NCI-H1694 (cell line): ENCODE measurements around the gene OLFML2B.
"Not testable (repeated sequence)": the region's sequence is repeated elsewhere in the genome, so short reads cannot be mapped to it uniquely, and the experiment has no call there.

Experiments
- DNase-seq: peaks from one replicate; lab custom pipeline; 2025; lab: John Stamatoyannopoulos, UW

OLFML2B gene

DNA sequence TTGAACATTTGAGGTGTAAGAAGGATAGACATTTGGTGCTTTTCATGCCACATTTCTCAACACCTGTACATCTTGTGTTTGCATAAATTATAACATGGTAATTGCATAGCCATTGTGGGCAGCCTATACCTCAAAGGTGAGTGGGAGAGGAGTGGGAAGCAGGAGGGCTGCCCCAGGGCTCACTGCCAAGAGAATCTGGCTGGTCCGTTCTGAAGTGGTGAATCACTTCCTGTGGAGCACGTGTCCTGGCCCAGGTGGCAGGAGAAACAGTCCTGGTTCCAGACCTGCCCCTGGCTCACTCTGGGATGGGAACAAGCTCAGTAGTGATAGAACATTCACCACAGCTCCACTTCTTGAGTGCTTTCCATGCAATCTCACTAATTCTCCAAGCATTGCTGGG is 11.6 kb upstream of the OLFML2B start:
- no peak for DNase-seq

DNA sequence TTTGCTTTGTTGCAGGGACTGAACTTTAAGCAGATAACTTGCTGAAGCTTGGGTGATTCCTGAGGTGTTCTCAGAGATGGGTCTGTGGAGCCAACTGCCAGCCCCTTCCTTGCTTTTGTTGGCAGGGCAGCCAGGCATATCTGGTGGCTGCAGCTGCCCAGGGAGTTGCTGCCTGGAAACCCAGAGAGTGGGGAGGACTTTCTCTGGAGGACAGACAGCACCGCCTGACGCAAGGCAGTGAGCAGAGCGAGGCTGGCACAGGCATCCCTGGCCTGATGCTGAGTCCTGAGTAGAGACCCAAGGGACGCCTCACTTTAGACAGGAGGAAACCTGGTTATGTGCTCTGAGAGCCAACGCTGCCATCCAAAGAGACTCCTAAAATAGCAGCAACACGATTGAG is 9.8 kb upstream of the OLFML2B start:
- no peak for DNase-seq

DNA sequence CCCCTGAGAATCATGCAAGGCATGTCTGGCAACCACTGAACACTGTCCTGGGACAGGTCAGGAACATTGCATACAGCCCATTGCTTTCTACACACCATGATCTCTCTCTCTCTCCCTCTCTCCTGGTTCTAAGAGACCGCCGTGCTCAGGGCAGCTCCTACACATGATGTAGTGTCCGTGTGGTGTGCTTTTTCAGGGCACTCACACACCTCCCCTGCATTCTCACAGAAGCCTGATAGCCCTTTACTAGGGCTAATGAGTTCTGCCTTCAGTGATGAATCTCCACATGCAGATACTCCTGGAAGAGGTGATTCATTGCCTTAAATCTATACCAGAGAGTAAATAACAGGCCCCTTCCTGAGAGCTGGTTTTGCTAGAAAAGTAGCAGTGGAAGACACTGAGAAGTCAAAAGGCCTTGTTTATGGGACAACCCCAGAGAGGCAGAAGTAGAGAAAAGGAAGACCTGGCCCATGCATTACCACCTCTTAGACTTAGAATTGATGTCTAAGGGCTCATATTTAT is 7.2 kb upstream of the OLFML2B start:
- DNase-seq, result no peak

DNA sequence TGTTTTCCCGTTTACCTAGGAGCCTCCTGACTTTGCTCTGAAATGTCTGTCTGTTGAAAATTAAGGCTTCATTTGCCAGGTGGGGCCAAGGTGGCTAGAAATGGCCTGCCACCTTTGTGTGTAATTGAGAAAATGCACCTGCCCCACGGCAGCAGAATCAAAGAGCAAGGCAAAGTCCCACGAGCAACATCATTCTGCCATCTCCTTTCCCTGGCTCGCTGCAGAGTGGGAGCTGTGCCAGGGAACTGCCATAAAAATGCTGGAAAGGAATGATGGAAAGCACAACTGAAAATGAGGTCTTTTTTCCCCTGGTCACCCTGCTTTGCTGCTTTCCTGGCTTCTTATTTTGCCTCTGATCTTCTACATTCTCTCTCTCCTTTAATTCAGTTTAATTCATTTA is 5.5 kb upstream of the OLFML2B start:
- peak; percentile 66 for DNase-seq

DNA sequence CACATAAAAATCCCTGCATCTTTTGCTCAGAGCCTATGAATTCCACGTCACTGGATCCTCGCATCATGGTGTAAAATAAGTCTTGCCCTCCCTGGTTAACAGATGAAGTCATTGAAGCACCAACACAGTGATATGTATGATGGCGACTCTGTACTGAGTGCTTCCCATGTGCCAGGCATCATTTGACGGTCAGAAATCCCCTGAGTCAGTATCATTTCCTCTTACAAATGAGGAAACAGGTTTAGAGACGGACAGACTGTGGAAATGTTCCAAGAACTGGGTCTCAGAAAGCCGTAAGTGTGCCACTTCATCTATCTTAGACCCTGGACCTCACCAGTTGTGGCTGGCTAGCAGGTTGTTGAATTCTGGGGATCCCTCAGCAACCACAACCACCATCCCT is 5.1 kb upstream of the OLFML2B start:
- no peak for DNase-seq

DNA sequence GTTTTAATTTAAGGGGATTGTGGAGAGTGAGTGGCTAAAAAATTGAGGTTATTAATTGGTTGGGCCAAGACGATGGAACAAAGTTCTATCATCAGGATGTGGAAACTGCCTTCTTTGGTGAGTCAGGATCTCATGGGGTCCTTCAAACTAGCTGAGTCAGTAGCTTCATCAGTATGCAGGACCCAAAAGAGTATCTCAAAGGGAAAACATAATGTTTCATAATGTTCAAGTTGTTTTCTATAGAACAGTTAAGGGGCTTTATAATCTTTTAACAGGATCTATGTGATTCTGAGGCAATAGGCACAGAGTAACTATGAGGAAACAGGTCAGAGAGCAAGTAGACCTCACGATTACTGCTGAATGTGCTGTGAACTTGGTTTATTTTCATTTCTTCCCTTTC is 3.2 kb upstream of the OLFML2B start:
- DNase-seq, result no peak

DNA sequence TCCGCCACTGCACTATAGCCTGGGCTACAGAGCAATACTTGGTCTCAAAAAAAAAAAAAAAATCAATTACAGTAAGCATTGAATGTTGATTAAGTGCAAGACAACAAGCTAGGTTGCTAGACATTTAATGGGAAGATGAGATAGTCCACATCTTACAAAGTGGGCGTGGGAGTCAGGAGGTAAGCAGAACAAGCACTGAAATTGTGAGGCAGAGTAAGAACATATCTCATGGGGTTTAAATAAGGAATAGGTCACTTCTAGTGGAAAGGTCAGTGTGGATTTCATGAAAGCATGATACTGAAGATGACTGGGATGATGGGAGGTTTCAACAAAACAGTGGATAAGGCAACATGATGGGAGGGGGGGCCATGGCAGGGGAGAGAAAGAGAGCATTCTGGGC is 1.9 kb upstream of the OLFML2B start:
- DNase-seq, result no peak

DNA sequence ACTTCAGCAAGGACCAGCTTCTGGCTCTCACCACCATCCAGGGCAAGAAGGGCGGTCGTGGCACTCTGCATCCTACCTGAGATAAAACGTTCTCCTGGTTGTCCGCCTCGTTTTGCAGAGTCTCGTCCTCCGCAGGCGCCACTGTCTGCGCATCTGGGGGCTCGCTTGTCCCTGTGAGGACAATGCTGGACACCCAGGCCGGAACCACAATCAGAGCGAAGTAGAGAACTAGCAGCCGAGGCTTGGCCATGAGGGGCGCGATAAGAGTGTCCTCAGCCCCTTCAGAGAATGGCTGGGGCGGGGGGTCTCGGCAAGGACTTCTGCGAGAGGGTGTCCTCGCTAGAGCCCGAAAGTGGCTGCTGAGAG is 505 bp downstream of the OLFML2B start:
- DNase-seq, result no peak

DNA sequence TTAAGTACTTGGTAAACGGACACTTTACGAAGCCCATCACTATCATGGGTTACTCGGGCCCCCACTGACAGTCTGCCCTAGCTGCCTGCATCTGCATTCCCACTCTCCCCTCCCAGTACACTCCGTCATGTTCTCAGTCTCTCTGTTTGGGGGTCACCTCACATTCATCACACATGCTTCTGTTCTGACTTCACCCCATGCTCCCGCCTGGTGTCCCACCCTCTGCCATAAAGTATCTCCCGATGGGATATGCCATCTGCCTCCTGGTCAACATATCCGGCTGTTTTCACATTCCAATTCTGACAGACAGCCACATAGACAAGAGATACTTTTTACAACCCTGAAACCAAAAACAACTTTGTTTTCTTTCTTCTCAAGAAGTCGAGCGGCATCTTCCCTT is 1.0 kb downstream of the OLFML2B start:
- no peak for DNase-seq

DNA sequence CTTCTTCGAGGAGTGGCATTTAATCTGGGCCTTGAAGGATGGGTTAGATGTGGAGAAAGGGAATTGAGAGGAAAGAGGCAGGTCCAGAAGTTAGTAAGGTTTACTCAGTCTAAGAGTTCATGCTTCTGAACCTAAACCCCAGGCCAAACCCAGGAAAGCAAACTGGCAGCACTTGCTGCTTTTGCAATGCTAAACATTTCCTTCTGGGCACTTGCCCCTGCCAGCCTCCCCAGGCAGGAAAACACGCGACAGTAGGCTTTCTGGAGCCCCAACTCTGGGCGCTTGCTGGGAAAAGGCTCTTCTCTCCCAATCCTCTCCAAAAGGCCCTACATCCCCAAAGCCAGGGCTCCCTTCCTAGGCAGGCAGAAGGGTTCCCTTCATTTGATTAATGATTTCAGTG is 2.5 kb downstream of the OLFML2B start:
- DNase-seq, result no peak

DNA sequence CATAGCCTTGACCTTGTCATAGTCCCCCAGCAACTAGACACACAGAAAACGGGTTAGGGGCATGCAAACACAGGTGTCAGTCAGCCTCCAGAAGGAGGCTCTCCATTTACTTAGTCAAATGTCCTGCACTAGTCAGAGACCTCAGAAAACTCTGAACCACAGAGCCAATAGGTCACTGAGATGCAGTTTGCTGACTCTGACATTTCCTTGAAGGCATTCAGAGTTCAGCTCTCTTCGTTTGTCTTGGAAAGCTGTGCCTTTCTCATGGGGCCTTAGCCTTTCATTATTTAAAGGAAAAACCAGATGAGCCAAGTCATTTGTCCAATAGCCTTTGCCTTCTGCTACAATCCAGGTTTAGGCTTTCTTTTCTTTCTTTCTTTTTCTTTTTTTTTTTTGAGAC is 3.5 kb downstream of the OLFML2B start:
- DNase-seq, result no peak

DNA sequence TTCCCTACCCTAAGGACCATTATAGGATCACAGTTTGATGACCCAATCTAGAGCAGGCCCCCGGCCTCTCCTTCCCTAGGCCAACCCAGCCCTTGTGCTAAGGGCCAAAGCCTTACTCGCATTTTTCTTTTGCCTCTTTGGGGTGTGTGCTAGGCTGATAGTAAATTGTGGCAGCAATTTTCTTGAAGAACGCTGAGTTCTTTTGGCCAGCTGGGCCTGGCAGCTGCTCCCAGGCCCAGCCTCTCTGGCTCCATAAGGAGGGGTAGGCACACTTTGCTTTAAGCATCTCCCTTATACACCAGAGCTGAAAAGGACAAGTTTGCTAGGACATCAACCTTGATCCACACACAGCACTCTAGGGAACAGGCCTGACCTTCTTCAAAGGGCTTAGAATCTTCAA is 4.2 kb downstream of the OLFML2B start:
- peak; percentile 60 for DNase-seq

DNA sequence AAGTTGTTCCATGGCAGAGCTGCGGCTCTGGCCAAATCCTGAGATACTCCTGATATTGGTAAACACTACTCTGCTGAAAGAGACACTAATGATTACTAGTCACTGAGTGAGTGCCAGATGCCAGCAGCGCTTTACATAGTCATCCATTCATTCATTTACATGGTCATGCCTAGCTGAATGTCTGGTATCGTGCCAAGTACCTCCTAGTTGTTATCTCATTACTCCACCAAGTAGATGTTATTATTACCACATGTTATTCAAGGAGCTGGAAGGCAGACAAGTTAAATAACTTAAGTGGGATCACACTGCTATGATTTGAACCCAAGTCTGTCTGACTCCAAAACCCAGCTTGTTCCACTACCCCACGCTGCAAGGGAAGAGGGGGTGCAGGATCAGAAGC is 4.7 kb downstream of the OLFML2B start:
- peak; percentile 98 for DNase-seq

DNA sequence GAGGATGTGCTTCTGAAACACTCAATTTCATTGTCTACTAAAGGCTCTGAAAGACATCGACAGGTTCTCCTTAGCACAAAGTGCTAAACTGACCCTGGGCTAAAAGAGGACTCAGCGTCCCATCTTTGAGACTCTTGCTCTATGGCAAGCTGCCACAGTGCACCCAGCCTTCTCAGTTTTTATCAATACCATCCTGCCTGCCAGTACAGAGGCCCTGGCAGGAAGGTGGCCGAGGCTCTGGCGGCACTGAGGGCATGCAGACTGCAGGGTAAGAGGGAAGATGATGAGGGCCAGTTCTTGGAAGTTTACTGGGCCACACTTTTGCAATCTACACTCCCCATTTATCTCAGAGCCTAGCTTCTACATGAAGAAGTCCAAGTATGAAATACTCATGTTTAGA is 5.3 kb downstream of the OLFML2B start:
- no peak for DNase-seq

DNA sequence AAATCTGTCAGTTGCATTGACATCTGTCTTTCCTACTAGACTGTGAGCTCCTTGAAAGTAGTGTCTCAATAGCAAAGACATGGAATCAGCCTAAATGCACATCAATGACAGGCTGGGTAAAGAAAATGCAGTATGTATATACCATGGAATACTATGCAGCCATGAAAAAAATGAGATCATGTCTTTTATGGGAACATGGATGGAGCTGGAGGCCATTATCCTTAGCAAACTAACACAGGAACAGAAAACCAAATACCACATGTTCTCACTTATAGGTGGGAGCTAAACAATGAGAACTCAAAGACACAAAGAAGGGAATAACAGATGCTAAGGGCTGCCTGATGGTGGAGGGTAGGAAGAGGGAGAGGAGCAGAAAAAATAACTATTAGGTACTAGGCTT is 5.9 kb downstream of the OLFML2B start:
- not testable (repeated sequence) for DNase-seq

DNA sequence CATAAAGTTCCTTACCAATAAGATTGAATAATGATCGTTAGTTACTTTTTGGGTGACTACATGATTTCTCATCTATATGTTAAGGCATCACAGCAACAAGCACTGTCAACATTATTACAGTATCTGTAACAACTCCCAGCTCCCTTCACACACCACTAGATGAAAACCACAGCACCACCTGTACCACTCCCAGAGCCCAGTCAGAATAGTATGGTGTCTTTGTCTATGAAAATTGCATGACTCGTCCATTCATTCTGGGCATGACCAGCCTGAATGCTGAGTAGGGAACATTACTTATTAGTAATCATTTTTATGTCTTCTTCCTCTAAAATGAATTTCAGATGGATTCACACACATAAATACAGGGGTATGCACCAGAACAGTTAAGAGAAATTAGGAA is 7.0 kb downstream of the OLFML2B start:
- no peak for DNase-seq

DNA sequence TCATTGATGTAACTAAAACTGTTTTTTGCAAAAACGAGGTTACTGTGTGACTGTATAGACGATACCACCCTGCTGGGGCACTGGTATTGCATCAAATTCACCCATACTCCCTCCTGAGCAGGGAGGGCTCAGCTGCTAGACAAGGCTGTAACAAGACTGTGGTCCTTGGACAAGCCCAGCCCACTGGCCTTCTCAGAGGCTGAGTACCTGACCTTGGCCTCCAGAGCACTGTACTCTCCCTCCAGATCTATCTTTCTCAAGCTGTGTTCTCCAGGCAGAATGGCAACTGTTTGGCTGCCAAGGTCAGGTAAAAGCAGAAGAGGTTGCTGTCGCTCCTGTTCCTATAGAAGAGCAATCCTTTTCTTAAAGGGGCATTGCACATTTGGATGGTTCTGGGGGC is 8.5 kb downstream of the OLFML2B start:
- DNase-seq, result no peak

DNA sequence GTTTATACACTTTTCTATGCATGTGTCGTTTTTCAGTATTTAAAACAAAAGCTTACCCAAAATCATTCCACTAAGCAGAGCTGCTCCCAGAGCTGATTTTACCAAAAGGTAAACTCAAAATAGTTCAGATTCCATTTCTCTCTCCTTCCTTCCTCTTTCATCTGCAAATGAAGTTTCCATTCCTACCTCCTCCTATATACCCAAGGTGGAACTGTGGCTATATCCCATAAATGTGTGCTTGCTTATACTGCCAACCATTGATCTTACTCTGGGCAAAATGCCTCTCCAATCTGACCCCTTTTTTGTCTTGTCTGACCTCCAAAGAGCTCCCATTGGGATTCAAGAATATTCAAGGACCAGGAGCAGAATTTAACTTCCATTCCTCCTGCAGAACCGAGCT is 9.5 kb downstream of the OLFML2B start:
- no peak for DNase-seq

DNA sequence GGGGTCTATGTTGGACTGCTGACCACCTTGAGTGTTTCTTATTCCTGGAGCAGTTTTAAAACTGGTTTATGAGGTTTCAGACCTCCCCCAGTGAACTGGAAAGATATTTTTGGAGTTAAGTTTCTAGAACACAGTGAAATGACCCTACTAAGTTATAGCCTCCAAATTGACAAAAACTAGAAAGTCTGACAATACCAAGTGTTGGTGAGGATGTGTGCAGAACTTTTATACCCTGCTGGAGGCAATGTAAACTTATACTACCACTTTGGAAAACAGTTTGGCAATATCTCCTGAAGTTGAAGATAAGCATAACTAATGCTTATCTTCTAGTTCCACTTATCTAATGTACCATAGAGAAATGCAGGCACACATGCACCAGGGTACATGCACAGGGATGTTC is 10.4 kb downstream of the OLFML2B start:
- no peak for DNase-seq

DNA sequence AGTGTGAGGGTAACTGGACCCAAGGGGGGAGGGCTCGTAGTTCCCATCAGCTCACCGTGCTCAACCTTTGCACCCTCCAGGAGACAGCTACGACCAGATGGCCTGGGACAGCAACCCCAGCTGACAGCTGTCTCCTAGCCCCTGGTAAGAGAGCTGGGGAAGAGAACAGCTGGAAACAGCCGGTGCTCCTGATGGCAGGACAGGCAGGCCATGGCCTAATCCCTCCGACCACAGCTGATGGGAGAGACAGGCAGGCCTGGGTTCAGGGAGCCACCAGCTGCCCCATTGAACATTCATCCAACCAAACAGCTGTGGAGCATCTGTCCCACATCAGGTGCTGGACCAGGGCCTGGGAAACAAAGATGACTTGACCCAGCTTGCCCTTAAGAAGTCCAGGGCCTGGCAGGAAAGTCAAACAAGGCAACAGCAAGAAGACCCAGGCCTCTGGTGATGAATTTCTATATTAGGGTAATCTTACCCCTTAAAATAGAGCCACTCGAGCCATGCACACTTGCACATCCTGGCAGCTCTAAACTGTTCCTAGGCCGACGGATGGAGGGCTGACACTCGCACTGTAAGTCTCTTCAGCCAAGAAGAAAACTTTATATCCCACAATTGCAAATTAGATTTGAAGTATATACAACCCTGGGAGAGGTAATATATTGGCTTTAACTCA is 12.2 kb downstream of the OLFML2B start:
- peak; percentile 14 for DNase-seq

DNA sequence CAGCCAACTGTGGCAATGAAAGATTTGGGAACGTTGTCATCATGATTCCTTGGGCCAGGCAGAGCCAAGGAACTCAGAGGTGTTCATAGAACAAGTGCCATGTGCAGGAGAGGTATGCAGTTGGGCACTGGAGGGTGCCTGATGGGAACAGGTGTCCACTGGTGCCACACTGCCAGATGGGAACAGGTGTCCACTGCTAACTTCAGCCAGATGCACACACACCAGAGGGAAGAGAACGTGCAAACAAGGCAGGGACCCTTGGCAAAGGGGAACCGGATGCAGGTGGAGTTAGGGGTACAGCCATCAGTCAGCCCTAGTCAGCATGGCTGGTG is 13.5 kb downstream of the OLFML2B start:
- no peak for DNase-seq

DNA sequence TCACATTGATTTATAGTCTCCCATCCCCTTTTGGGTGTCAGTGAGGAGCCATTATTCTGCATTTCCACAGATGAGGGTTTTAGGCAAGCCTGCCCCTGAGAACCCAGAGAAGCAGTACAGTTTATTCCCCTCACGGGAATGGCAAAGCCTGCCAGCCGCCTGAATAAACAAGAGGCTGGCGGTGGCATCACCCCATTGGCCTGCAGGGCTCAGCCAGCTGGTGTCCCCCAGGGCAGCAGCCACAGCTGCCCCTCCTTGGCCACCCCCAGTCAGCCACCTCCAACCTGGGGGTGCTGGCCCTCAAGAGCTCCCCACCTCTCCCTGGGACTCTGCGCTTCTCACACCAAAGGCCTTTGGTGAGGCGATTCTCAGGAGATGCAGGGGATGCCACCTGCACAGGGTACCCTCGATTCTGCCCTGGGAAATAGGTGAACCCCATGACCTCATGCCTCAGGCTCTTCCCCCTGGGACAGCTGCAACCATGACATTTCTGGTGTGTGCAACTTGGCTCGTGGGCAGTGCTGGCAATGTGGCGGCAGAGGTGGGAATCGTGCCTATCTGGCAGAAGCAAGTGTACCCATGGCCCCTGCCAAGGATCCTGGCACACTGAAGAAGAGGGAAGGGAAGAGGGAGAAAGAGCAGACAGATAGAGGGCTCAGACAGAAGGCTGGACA is 14.0 kb downstream of the OLFML2B start:
- DNase-seq, result no peak

DNA sequence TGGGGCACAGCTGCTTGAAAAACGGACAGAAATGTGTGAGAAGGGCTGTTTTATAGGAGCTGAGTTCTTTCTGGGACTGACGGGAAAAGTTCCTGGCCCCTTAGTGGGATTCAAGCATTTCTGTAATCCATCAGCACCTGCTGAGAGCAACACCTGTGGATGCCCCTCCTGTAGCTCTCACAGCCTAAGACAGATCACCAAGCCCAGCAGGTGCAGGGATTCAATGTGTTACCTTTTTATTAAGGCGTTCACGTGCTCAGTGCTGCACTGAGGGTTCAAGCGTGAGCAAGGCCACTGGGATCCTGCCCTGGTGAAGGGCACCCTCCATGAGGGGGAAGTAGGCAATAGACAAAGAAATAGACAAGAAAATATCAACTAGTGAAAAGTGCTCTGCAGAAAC is 14.9 kb downstream of the OLFML2B start:
- no peak for DNase-seq

DNA sequence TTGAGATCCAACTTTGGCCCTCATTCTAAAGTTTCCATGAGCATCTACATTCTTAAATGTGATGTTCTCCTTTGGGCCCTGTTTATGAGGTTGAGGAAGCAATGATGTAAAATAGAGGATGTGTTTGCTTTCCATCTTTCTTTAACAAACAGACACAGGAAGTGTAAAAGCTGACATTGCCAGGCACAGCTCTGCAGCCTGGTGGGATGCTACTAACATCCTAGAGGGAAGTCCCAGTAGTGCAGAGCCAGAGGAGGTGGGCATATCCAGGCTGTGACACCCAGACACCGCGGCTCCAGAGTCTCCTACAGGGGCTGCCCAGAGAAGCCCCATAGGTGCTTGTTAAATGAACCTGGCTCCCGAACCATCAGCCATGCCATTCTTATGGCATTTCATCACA is 16.2 kb downstream of the OLFML2B start:
- no peak for DNase-seq
